HL-60 (cell line): Measurements from ENCODE around the gene PROSER2.
A peak's percentile ranks its signal among the peaks of the same experiment; 100 is the strongest.

Experiments
- DNase-seq, 2 experiments: peaks; one replicate each; pipeline ENCODE4 v3.0.0-alpha.2; 2010 to 2020; ENCODE audit warnings: low read depth in 1 of 2, low spot score in 1 of 2
- H3K27ac ChIP-seq: fragments of 250-450 bp; sonication (Bioruptor Pico); replicated peaks from 2 replicates; pipeline ENCODE4 v1.5.1; 2020; ENCODE audit warnings: mild to moderate bottlenecking, moderate library complexity
- H3K27me3 ChIP-seq: fragments of 250-450 bp; sonication (Bioruptor Pico); 2 replicates; pipeline ENCODE4 v1.5.1; 2021; ENCODE audit warnings: mild to moderate bottlenecking, moderate library complexity; ENCODE audit not compliant: insufficient read depth, poor library complexity, severe bottlenecking
- H3K4me3 ChIP-seq: replicated peaks from 2 replicates; pipeline ENCODE4 v1.5.1; 2011; ENCODE audit warnings: mild to moderate bottlenecking, control low read depth, low read length; ENCODE audit not compliant: insufficient read depth
- CTCF ChIP-seq: IDR thresholded peaks from one replicate; pipeline ENCODE4 v1.5.1; 2011; ENCODE audit warnings: low read length, control low read depth, inconsistent platforms; ENCODE audit not compliant: insufficient read depth
- GABPA ChIP-seq: IDR thresholded peaks from 2 replicates; pipeline ENCODE4 v1.6.1; 2012; ENCODE audit warnings: low read depth
- POLR2AphosphoS5 ChIP-seq: IDR thresholded peaks from 2 replicates; pipeline ENCODE4 v1.6.1; 2012; ENCODE audit warnings: low read depth
- REST ChIP-seq: IDR thresholded peaks from 2 replicates; pipeline ENCODE4 v1.6.1; 2012; ENCODE audit warnings: low read depth; ENCODE audit not compliant: insufficient replicate concordance
- SPI1 ChIP-seq: IDR thresholded peaks from 2 replicates; pipeline ENCODE4 v1.6.1; 2012; ENCODE audit warnings: low read depth, mild to moderate bottlenecking, borderline replicate concordance

Gene PROSER2

GRCh38 chr10:11776080-11776479 lies 47.1 kb upstream of the PROSER2 start:
- Histone ChIP-seq H3K27ac (no peak overlapping the region), H3K27me3 (no peaks in the 10 kb centered on the region), H3K4me3 (no peak overlapping the region)
- no peak for TF ChIP-seq GABPA
- no peak for TF ChIP-seq POLR2AphosphoS5
- TF ChIP-seq CTCF: no peak
- TF ChIP-seq REST: no peak
- no peak for TF ChIP-seq SPI1
- DNase-seq: no peak

GRCh38 chr10:11781114-11781513 lies 42.0 kb upstream of the PROSER2 start:
- no peak overlapping the region for H3K27ac ChIP-seq
- no peak for TF ChIP-seq CTCF
- TF ChIP-seq REST: no peak
- TF ChIP-seq POLR2AphosphoS5: no peak
- TF ChIP-seq GABPA: no peak
- no peak for TF ChIP-seq SPI1
- no peaks in the 10 kb centered on the region for H3K27me3 ChIP-seq
- DNase-seq: no peak
- H3K4me3 ChIP-seq: no peak overlapping the region

GRCh38 chr10:11782793-11783557 lies 40.2 kb upstream of the PROSER2 start:
- TF ChIP-seq GABPA: no peak
- no peak for TF ChIP-seq REST
- TF ChIP-seq CTCF: no peak
- TF ChIP-seq SPI1: no peak
- TF ChIP-seq POLR2AphosphoS5: no peak

More at GRCh38 chr10:11782793-11783557, 40.2 kb upstream of the PROSER2 start:
- Histone ChIP-seq H3K27me3 (no peaks in the 10 kb centered on the region), H3K27ac (no peak overlapping the region), H3K4me3 (no peak overlapping the region)
- DNase-seq: peak in 1 of 2 experiments; percentile 4
